Measurements from ENCODE around the gene LAMA2. TPM values are rescaled to one million over a fixed set of nuclear protein-coding genes. Genes with fewer than 3 reads are reported as not detected.

Gene LAMA2
- total RNA-seq, 1 experiment from 2014 or later: 2.2 TPM

DNA sequence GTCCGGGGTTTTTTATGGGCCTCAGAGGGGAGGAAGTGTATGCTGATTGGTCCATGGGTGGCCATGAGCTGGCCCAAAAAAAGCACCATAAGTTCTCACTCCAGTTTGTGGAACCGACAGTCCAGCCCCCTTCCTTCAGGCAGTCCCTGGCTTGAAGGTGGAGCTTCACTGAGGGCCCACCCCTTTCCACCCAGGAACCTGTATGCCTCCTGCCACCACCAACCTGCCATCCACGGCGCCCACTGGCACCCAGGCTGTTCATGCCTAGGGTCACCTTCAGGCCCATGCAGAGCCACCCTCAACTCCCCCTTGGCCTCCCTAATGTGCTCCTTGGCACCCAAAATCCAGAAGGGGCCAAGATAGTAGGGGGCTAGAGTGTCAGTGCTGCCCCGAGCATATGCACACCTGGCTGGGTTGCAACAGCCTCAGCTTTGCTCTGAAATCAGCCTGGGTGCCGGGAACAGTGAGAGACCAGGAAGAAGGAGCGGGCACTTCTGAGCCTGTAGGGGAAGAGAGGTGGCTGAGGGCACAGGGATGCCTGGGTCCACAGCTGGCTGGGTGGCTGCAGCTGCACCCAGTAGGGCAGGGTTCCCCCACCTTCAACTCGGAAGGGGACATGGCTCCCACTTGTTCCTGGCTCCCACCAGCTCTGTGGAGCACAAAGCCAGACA, 534.6 kb downstream of the LAMA2 start:
- intact Hi-C loops (cut with micrococcal nuclease): no loop called here
- Mint-ChIP-seq H3K27ac (ENCODE audit: low read depth, unreplicated experiment) (no peak overlapping the region), H3K4me1 (ENCODE audit: insufficient read depth, unreplicated experiment) (no peaks in the 10 kb centered on the region), H3K36me3 (ENCODE audit: insufficient read depth, unreplicated experiment) (no peaks in the 10 kb centered on the region), H3K9me3 (ENCODE audit: unreplicated experiment) (no peaks in the 10 kb centered on the region), H3K4me3 (ENCODE audit: unreplicated experiment) (no peak overlapping the region), H3K27me3 (ENCODE audit: insufficient read depth, unreplicated experiment) (no peaks in the 10 kb centered on the region)
- no peak for DNase-seq (ENCODE audit: unreplicated experiment)
- no TSS peak for BruUV-seq (replicated peaks)
- TF ChIP-seq, protein P1, sequence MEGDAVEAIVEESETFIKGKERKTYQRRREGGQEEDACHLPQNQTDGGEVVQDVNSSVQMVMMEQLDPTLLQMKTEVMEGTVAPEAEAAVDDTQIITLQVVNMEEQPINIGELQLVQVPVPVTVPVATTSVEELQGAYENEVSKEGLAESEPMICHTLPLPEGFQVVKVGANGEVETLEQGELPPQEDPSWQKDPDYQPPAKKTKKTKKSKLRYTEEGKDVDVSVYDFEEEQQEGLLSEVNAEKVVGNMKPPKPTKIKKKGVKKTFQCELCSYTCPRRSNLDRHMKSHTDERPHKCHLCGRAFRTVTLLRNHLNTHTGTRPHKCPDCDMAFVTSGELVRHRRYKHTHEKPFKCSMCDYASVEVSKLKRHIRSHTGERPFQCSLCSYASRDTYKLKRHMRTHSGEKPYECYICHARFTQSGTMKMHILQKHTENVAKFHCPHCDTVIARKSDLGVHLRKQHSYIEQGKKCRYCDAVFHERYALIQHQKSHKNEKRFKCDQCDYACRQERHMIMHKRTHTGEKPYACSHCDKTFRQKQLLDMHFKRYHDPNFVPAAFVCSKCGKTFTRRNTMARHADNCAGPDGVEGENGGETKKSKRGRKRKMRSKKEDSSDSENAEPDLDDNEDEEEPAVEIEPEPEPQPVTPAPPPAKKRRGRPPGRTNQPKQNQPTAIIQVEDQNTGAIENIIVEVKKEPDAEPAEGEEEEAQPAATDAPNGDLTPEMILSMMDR (IDR thresholded peaks at IDR 0.05; ENCODE audit: unreplicated experiment): no peak
- ChIA-PET POLR2A (no interaction called here), CTCF (no interaction called here)

DNA sequence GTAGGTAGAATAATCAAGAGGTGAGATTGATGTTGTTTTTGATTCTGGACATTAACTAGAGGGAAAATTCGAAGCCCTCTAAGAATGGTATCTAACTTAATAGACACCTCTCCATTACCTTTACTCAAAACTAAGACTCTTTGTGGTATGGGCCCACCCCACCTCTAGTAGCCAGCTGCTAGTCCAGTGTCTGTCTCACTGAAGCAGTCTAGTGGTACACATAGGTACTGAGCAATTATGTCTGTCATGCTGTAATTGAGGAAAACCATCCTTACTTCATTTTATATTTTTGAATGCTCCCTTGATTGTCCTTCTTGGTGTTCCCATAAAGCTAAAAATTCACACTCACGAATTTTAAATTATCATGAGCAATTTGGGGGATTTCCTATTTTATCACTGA, 536.4 kb downstream of the LAMA2 start:
- CTCF ChIA-PET: interaction anchor here (0.6 to 1.5 kb wide), 2 partner anchors 17 to 37 kb away, joined by 3 read pairs; no protein-coding TSS in a partner anchor
- H3K27ac Mint-ChIP-seq (ENCODE audit: low read depth, unreplicated experiment): no peak overlapping the region
- no peak overlapping the region for H3K4me3 Mint-ChIP-seq (ENCODE audit: unreplicated experiment)
- no peaks in the 10 kb centered on the region for H3K36me3 Mint-ChIP-seq (ENCODE audit: insufficient read depth, unreplicated experiment)
- no TSS peak for BruUV-seq (replicated peaks)
- H3K9me3 Mint-ChIP-seq (ENCODE audit: unreplicated experiment): no peaks in the 10 kb centered on the region
- no peaks in the 10 kb centered on the region for H3K27me3 Mint-ChIP-seq (ENCODE audit: insufficient read depth, unreplicated experiment)
- intact Hi-C loops (cut with micrococcal nuclease): no loop called here
- no peaks in the 10 kb centered on the region for H3K4me1 Mint-ChIP-seq (ENCODE audit: insufficient read depth, unreplicated experiment)
- DNase-seq (ENCODE audit: unreplicated experiment): no peak
- TF ChIP-seq, protein P1 (IDR thresholded peaks at IDR 0.05; ENCODE audit: unreplicated experiment): no peak
- POLR2A ChIA-PET: interaction anchor here (0.5 kb wide), 1 partner anchor 28 kb away, joined by 3 read pairs; no protein-coding TSS in a partner anchor

DNA sequence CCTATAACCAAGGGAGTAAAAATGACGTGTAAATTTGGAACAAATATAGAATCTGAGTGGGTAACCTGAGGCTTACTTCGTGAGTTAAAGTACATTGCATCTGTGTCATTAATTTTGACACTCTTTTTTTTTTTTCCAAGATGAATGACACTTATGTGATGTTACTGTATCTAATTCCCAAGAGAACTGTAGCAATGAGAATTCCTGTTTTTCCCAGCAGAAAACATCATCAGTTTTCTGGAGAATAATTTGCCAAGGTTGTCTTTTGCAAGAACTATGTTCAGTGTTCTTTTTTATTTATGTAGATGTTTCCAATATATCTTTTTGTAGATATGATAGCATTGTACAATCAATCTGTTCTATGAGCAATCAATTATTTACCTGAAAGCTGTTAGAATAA, 543.4 kb downstream of the LAMA2 start:
- H3K27ac Mint-ChIP-seq (ENCODE audit: low read depth, unreplicated experiment): no peak overlapping the region
- H3K27me3 Mint-ChIP-seq (ENCODE audit: insufficient read depth, unreplicated experiment): no peaks in the 10 kb centered on the region
- POLR2A ChIA-PET: interaction anchor here (0.6 kb wide), 1 partner anchor 595 kb away, joined by 3 read pairs; no protein-coding TSS in a partner anchor
- intact Hi-C loops (cut with micrococcal nuclease): no loop called here
- TF ChIP-seq, protein P1 (IDR thresholded peaks at IDR 0.05; ENCODE audit: unreplicated experiment): no peak
- no TSS peak for BruUV-seq (replicated peaks)
- CTCF ChIA-PET: no interaction called here
- H3K4me1 Mint-ChIP-seq (ENCODE audit: insufficient read depth, unreplicated experiment): no peaks in the 10 kb centered on the region
- no peak for DNase-seq (ENCODE audit: unreplicated experiment)
- H3K36me3 Mint-ChIP-seq (ENCODE audit: insufficient read depth, unreplicated experiment): no peaks in the 10 kb centered on the region
- H3K4me3 Mint-ChIP-seq (ENCODE audit: unreplicated experiment): no peak overlapping the region
- H3K9me3 Mint-ChIP-seq (ENCODE audit: unreplicated experiment): no peaks in the 10 kb centered on the region

DNA sequence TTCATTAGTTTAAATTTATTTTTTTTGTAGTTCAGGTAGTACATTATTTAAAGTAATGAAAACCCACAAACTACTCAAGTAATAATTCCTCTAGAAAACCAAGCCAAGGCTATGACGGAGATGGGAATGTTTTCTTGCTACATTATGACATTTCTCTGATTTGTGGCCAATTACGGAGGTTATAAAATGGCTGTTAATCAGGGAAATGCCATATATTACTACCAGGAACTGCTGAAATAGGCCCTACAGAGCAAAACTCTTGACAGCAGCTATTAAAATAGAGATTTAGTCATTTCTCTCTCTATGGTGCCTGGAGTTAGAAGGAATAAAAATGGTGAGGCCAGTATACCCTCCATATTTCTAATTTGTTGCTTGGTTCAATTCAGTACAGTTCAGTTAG, 547.0 kb downstream of the LAMA2 start:
- H3K9me3 Mint-ChIP-seq (ENCODE audit: unreplicated experiment): no peaks in the 10 kb centered on the region
- no peak for DNase-seq (ENCODE audit: unreplicated experiment)
- no peak overlapping the region for H3K4me3 Mint-ChIP-seq (ENCODE audit: unreplicated experiment)
- TF ChIP-seq, protein P1 (IDR thresholded peaks at IDR 0.05; ENCODE audit: unreplicated experiment): no peak
- ChIA-PET POLR2A (no interaction called here), CTCF (no interaction called here)
- H3K27ac Mint-ChIP-seq (ENCODE audit: low read depth, unreplicated experiment): no peak overlapping the region
- intact Hi-C loops (cut with micrococcal nuclease): no loop called here
- no peaks in the 10 kb centered on the region for H3K4me1 Mint-ChIP-seq (ENCODE audit: insufficient read depth, unreplicated experiment)
- no TSS peak for BruUV-seq (replicated peaks)
- no peaks in the 10 kb centered on the region for H3K27me3 Mint-ChIP-seq (ENCODE audit: insufficient read depth, unreplicated experiment)
- no peaks in the 10 kb centered on the region for H3K36me3 Mint-ChIP-seq (ENCODE audit: insufficient read depth, unreplicated experiment)
